Vagina (tissue), 2 donors: ENCODE measurements around the gene CFTR.

Experiments
- CTCF ChIP-seq, 3 experiments: fragments of 450-650 bp in 2 of 3; fragments of 200-600 bp in 1 of 3; sonication (generic) in 1 of 3; IDR thresholded peaks; one replicate each; pipeline ENCODE4 v1.5.1; 2017 to 2019; ENCODE audit warnings: antibody characterized with exemption in 3 of 3, mild to moderate bottlenecking in 2 of 3, moderate library complexity in 2 of 3
- POLR2A ChIP-seq, 2 donors: fragments of 450-650 bp; IDR thresholded peaks; one replicate each; pipeline ENCODE4 v1.6.1; 2017; ENCODE audit warnings: antibody characterized with exemption in 2 of 2, mild to moderate bottlenecking in 2 of 2, moderate library complexity in 2 of 2

DNA sequence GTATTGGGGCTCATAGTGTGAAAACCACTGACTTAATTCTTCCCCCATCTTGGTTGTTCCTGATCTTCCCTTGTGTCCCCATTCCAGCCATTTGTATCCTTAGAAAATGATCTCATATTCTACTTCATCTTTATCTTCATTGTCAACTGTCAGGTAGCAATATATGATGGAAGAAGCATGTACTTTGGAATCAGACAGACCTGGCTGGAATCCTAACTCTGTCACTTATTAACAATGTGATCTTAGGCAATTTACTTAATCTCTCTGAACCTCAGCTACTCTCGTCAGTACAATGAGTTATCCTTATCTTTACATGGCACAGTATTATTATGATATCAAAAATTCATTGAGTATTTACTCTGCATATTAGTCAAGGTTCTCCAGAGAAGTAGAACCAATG, 10.1 kb downstream of the CFTR start:
- TF ChIP-seq CTCF (IDR thresholded peaks at IDR 0.05) = no peak
- TF ChIP-seq POLR2A (IDR thresholded peaks at IDR 0.05) = no peak
